Adrenal gland (tissue), 5 donors: ENCODE measurements around the gene MAP7.
"Not testable (repeated sequence)": the region's sequence is repeated elsewhere in the genome, so short reads cannot be mapped to it uniquely, and the experiment has no call there.

Experiments
- CTCF ChIP-seq, 6 experiments: fragments of 450-650 bp in 4 of 6; fragments of 200-600 bp in 2 of 6; sonication (generic) in 1 of 6; IDR thresholded peaks; 1 replicate in 5 of 6; 2 replicates in 1 of 6; pipeline versions ENCODE4 v1.5.1 to v1.8.0; 2016 to 2021; ENCODE audit warnings: antibody characterized with exemption in 6 of 6, mild to moderate bottlenecking in 2 of 6, moderate library complexity in 1 of 6
- POLR2A ChIP-seq, 2 donors: fragments of 450-650 bp; IDR thresholded peaks; one replicate each; pipeline ENCODE4 v1.6.1; 2017; ENCODE audit warnings: antibody characterized with exemption in 2 of 2, mild to moderate bottlenecking in 2 of 2, moderate library complexity in 1 of 2
- donor health status: DM: no; HTN: no; CAD: no.

- not testable (repeated sequence) for TF ChIP-seq POLR2A, CTCF (IDR thresholded peaks at IDR 0.05)
These were observed 60.6 kb downstream of the MAP7 start for GRCh38 chr6:136489689-136490033.
